NCI-H187 treated with DMSO at 0.1 percent for 48 hours (cell line): Measurements from ENCODE around the gene LAMC3.

ENCODE experiments used
- DNase-seq: peaks from one replicate; lab custom pipeline; 2025; lab: John Stamatoyannopoulos, UW

Gene LAMC3

GRCh38 chr9:131076347-131077195, 67.6 kb downstream of the LAMC3 start:
- no peak for DNase-seq

DNA sequence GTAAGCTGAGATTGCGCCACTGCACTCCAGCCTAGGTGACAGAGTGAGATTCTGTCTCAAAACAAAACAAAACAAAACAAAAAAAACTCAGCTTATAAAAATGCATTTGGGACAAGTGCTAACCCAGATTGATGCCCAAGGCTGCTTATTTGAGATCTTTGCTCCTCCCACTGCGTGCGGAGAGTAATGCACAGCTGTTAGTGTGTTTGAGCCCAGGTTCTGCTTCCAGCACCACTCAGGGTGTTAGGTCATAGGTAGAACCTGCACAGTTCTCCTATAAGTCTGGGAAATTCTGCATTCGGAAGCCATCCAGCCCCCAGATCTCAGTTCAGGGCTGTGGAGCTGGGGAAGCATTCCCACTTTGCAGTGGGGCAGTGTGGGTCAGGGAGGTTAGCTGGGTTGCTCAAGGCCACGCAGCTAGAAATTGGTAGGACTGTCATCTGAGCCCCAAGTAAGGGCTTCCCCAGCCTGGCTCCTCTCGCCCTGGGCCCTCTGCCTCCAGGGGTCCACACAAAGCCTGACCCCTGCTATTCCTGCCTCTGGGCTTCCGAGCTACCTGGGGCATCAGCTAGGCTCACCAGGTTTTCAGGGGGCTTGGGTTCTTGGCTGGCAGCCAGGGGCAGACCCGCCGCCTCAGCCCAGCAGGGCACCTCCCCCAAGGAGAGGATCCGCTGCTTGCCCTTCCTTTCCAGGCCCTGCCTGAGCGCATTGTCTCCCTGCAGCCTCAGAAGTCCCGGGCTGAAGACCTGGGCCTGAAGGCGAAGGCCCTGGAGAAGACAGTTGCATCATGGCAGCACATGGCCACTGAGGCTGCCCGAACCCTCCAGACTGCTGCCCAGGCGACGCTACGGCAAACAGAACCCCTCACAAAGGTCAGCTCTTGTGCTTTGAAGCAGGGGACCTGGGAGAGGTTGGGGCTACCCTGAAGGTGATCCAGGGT, 69.7 kb downstream of the LAMC3 start:
- DNase-seq: no peak

DNA sequence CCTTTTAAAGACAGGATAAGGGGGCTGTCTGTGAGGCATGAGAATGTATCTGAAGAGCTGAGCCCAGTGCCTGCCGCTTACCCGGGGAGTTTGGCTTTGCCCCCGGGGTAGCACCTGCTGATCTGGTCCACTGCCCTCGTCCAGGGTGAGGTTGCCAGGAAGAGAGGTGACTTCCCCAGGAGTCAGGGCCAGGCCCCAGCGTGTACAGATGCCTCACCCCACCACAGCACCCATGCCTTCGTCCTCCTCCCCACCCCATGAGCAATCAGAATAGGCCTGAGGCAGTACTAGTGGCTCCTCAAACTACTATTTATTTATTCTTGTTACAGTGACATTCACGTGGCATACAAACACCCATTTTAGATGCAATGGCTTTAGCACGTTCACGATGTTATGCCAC, 71.6 kb downstream of the LAMC3 start:
- DNase-seq: no peak

GRCh38 chr9:131081868-131082267, 72.9 kb downstream of the LAMC3 start:
- no peak for DNase-seq

- no peak for DNase-seq
Measured at GRCh38 chr9:131082774-131083512, 74.0 kb downstream of the LAMC3 start.

- no peak for DNase-seq
Measured at GRCh38 chr9:131084661-131085369, 75.8 kb downstream of the LAMC3 start.

GRCh38 chr9:131085370-131086122, 76.6 kb downstream of the LAMC3 start:
- no peak for DNase-seq

DNA sequence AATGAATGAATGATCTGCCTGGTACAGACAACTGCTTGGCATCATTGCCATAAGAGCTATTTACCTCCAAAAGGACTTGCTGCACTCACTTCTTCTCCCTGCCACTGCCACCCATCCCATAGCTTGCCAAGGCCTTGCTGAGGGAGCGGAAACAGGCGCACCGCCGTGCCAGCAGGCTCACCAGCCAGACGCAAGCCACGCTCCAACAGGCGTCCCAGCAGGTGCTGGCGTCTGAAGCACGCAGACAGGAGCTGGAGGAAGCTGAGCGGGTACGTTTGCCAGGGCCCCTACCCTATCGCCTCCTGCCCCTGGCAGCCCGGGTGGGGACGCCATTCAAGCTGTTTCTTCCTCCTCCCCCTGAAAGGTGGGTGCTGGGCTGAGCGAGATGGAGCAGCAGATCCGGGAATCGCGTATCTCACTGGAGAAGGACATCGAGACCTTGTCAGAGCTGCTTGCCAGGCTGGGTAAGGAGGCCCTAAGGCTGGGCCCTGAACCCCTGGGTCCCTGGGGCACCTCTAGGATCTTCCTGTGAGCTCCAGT, 78.5 kb downstream of the LAMC3 start:
- DNase-seq: no peak

GRCh38 chr9:131090025-131090787, 81.2 kb downstream of the LAMC3 start:
- DNase-seq: no peak

- DNase-seq: no peak
Measured at GRCh38 chr9:131091352-131091992, 82.5 kb downstream of the LAMC3 start.

DNA sequence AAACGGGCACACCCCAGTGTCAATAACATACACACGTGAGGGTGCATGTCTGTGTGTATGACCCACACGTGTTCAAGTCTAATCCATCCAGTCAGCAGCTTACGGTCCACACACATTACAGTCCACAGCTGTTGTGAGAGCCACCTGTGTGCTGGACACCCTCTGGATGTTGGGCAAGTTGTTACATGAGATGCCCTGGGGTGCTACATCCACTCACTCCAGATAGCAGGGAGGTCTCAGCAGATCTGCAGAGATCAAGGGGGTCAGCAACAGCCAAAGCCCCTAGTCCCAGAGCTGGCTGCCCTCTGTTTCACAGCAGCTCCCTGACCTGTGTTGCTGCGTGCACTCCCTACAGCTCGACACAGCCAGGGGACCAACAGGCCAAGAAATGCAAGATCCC, 83.1 kb downstream of the LAMC3 start:
- DNase-seq: no peak

DNA sequence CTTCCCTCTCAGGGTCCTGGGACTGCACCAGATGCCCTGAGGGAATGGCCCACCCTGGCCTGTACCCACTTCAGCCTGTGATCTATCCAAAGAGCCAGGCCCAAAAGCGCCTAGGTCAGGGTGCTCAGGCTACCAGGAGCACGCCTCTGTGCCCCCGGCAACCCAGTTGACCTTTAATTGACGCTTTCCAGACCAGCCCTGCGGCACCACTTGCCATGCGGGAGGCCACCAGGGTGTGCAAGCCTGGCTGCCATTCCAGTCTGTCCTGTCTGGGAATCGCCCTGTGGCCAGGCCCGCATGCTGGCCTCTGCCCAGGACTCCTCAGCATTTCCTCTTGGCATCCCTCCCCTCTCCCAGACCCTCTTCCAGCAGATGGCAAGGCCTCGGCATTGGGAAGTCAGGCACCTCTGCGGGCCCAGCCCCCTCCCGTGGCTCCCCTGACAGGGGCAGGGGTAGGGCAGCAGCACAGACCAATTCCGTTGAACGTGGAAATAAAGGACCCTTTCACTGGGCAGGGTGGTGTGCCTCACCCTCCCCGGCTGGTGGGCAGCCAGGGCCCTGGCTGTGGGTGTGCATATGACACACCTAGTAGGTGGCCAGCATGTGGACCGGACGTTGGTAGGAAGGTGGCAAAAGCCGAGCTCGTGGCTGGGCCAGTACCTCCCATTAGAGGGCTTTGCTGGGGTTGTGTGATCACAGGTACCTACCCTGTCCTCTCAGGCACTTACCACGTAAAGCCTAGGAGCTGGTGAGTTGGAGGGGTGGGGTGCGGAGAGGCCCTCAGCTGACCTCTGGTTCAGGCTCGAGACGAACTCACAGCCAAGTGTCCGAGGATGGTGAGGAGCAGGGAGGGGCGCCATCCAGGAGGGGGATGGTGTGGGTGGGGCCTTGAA, 83.8 kb downstream of the LAMC3 start:
- DNase-seq: no peak

DNA sequence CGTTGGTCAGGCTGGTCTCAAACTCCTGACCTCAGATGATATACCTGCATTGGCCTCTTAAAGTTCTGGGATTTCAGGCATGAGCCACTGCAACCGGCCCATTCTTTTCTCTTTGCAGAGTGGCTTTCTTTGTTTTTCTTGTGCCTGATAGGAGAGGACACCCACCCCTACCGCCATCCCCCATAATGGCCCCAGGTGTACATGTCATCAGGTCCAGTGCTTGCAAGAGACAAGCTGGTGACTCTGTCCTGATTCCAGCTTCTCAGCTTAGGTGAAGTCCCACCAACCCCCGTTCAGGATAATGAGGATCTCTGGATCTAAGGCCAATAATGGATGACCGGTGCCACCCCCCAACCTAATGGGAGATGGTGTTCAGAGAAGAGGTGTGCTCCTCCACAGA, 85.0 kb downstream of the LAMC3 start:
- no peak for DNase-seq

DNA sequence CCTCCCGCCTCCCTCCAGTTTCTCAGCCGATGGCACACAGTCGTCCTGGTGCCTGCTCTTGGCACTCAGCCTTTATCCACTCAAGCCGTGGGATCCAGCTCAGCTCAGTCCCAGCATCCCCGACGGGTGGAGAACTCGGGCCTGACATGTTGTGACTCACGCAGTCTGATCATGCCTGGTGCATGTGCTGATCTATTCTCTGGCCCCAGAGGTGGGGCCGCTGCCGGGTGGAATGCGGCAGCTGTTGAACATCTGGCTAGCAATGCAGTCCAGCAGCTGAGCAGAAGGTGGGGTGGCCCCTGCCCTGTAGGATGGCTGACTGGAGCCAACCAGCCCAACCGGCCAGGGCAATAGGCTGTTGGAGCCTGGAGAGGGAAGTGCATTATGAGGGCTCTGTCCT, 85.6 kb downstream of the LAMC3 start:
- DNase-seq: no peak

GRCh38 chr9:131095666-131096268, 86.8 kb downstream of the LAMC3 start:
- no peak for DNase-seq

DNA sequence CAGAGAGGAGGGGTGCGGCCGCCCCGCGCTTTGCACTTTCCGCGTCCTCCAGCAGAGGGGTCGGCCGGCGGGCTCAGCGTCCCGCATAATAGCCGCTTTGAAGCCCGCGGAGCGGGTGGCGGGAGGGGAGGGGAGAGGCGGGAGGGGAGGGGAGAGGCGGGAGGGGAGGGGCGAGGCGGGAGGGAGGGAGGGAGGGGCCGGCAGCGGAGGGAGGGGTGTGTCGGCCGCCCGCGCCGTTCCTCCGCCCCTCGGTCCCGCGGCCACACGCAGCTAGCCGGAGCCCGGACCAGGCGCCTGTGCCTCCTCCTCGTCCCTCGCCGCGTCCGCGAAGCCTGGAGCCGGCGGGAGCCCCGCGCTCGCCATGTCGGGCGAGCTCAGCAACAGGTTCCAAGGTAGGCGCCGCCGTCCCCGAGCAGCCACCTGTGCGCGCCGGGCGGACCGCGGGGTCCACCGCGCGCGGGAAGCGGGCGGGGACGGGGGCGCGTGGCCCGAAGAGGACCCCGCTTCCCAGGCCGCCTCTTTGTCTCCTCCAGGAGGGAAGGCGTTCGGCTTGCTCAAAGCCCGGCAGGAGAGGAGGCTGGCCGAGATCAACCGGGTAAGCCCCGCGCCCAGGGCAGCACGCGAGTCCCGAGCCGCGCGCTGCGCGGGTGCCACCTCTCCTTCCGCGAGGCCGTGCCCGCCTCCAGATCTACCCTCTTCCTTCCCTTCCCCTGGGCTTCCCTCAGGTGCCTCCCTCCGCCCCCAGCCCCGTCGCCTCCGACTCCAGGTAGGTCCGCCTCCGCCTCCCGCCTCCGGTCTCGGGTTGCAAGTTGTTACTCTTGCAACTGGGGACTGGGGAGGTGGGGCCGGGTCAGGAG, 87.5 kb downstream of the LAMC3 start, which contains the start of gene AIF1L:
TSS of gene AIF1L (plus strand) at position 263 of the 857 bp plus-strand sequence. CDS start at position 362, 99 bp downstream.
- DNase-seq: no peak
